Stimulated activated CD4-positive, alpha-beta T cell treated with anti-CD3 and anti-CD28 coated beads, Interleukin-1b, Interleukin-23, amount 100 ng/mL, for 48 hours (primary cell): ENCODE results near the gene HNRNPCL1.
"Not testable (repeated sequence)": the region's sequence is repeated elsewhere in the genome, so short reads cannot be mapped to it uniquely, and the experiment has no call there.

Experiments
- DNase-seq: peaks from one replicate; pipeline ENCODE4 v3.0.0-alpha.2; 2020

The HNRNPCL1 gene

DNA sequence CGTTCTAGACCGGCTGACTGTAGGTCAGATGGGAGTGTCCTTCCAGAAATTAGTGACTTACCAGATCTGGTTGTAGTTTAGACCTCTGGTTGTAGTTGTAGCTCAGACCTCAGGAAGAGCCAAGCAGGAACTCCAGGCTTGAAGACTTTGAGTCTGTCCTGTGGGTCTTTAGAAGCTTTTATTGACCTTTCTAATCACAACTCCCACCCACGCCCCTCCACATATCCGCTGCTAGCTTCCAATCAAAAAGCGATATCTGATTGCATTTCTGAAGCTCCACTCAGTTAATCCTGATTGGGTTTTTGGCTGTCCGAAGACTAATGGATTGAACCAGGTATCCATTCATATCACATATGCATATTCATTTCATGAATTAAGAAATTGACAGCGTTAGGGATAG lies at the start of gene HNRNPCL1:
HNRNPCL1 (minus strand) TSS at position 101 of the 400 bp plus-strand sequence. CDS start 431 bp downstream, outside the sequence.
- not testable (repeated sequence) for DNase-seq

DNA sequence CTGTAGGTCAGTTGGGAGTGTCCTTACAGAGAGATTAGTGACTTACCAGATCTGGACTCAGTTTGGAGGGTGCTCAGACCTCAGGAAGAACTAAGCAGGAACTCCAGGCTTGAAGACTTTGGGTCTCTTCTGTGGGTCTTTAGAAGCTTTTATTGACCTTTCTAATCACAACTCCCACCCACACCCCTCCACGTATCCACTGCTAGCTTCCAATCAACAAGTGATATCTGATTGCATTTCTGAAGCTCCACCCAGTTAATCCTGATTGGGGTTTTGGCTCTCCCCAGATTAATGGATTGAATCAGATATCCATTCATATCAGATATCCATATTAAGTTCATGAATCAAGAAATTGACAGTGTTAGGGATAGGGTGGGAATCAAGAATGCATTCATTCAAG lies 49.6 kb upstream of the HNRNPCL1 start, which contains the start of gene PRAMEF10:
PRAMEF10 (minus strand) TSS at position 101 of the 400 bp plus-strand sequence. CDS start 2,423 bp downstream, outside the sequence.
- DNase-seq: not testable (repeated sequence)

DNA sequence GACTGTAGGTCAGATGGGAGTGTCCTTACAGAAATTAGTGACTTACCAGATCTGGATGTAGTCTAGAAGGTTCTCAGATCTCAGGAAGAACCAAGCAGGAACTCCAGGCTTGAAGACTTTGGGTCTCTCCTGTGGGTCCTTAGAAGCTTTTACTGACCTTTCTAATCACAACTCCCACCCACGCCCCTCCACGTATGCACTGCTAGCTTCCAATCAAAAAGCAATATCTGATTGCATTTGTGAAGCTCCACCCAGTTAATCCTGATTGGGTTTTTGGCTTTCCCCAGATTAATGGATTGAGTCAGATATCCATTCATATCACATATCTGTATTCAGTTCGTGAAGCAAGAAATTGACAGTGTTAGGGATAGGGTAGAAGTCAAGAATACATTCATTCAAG lies 37.6 kb upstream of the HNRNPCL1 start, which contains the start of gene PRAMEF4:
PRAMEF4 (minus strand) TSS at position 101 of the 400 bp plus-strand sequence. CDS start 2,807 bp downstream, outside the sequence.
- not testable (repeated sequence) for DNase-seq

DNA sequence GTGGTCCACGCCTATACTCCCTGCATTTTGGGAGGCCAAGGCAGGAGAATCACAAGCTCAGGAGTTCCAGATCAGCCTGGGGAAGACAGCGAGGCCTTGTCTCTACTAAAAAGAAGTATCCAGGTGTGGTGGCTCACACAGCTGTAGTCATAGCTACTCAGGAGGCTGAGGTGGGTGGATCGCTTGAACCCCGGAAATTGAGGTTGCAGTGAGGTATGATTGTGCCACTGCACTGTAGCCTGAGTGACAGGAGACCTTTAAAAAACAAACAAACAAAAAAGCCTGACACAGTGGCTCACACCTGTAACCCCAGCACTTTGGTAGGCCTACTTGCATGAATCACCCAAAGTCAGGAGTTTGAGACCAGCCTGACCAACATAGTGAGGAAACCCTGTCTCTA lies 29.9 kb upstream of the HNRNPCL1 start:
- not testable (repeated sequence) for DNase-seq

DNA sequence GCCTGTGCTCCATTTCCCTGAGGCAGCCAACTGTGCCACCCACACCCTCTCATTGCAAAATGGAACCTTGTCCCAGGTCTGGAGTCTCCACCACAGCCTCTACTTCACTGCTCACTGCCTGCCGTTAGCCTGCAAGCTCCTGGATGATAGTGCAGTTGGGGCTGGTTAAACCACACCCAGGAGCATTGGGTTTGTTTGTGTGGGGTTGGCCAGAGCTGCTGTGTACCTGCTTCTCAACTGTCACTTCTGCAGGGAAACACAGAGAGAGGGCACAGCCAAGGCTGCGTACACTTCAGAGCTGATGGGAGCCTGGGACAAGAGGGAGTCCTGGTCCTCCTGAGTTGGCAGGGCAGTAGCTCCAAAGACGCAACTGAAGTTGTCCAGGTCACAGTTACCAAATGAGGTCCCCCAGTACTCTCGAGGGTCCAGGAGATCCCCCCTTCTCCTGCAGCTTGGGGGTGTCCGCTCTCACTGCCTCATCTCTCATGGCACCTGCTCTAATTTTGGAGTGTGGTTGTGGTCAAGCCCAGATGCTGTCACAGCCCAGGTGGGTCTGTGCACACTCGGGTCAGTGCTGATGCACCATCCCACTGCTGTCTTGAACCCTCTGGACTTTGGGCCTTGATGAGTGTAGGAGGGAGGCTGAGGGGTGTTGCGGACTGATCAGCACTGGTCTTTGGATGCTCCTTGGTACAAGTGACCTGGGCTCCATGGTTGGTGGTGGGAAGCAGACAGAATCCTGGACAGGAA lies 14.8 kb upstream of the HNRNPCL1 start:
- DNase-seq: not testable (repeated sequence)

DNA sequence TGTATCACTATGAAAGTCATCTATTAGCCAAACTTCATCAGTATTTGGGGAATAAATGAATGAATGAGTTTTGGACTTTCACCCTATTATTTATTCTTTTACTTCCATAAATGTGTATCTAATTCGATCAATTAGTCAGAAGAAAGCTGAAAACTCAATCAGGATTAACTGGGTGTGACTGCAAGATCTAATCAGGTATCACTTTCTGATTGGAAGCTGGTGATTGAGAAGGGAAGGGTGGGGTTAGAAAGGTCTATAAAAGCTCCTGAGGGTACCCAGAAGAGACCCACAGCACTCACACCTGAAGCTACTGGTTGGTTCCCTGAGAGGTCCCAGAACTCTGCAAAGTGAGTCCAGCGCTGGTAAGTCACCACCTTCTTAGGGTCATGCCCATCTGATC lies 8.3 kb upstream of the HNRNPCL1 start, which contains the start of gene PRAMEF2:
PRAMEF2 (plus strand) TSS at position 301 of the 400 bp plus-strand sequence. CDS start 1,924 bp downstream, outside the sequence.
- not testable (repeated sequence) for DNase-seq

DNA sequence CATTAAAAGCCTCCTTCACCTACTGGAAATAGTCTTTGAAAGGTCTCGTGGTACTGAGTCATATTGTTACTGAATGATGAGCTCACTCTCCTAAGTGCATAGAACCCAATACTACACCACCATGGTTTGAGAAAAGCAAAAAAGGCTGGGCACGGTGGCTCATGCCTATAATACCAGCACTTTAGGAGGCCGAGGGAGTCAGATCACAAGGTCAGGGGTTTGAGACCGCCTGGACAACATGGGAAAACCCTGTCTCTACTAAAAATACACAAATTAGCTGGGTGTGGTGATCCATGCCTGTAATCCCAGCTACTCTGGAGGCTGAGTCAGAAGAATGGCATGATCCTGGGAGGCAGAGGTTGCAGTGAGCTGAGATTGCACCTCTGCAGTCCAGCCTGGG lies 3.3 kb upstream of the HNRNPCL1 start:
- no peak for DNase-seq

DNA sequence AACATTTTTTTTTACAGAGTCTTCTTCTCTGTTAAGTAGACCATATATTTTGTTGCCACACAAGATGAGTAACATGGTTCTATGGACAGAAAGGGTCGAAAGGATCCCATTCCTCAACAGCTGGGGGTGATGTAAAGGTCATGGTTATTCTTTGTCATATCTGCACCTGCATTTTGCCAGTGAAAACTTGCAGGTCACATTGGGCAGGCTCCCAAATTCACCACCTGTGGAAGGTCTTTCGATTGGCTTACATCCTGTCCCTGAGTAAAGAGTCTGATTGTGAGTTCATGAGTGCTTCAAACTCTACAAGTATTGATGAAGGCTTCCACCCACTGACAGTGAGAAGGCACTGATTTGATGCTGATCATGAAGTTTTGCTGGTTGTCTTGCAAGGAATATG lies 15.3 kb downstream of the HNRNPCL1 start:
- DNase-seq: not testable (repeated sequence)

DNA sequence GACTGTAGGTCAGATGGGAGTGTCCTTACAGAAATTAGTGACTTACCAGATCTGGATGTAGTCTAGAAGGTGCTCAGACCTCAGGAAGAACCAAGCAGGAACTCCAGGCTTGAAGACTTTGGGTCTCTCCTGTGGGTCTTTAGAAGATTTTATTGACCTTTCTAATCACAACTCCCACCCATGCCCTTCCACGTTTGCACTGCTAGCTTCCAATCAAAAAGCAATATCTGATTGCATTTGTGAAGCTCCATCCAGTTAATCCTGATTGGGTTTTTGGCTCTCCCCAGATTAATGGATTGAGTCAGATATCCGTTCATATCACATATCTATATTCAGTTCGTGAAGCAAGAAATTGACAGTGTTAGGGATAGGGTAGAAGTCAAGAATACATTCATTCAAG lies 17.2 kb downstream of the HNRNPCL1 start, which contains the start of gene PRAMEF11:
PRAMEF11 (minus strand) TSS at position 101 of the 400 bp plus-strand sequence. CDS start 2,621 bp downstream, outside the sequence.
- DNase-seq: not testable (repeated sequence)

DNA sequence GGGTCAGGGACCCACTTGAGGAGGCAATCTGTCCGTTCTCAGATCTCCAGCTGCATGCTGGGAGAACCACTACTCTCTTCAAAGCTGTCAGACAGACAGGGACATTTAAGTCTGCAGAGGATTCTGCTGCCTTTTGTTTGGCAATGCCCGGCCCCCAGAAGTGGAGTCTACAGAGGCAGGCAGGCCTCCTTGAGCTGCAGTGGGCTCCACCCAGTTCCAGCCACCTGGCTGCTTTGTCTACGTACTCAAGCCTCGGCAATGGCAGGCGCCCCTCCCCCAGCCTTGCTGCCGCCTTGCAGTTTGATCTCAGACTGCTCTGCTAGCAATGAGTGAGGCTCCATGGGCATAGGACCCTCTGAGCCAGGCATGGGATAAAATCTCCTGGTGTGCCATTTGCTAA lies 29.5 kb downstream of the HNRNPCL1 start:
- not testable (repeated sequence) for DNase-seq

DNA sequence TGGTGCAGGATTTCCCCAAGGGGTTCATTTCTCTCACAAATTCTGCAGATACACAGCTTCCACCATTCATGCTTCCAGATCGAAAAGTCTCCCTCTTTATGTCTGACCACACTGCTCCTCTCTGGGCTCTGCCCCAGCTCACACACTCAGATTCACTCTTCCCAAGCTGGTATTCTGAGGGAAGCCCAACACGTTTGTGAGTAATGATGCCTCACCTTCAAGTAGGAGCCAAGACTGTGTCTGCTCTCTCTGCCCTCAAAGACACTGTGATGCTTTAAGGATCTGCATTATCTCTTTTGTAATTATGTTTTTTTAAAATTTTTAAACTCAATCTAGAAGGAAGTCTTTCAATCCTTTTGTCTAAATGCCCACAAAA lies 37.1 kb downstream of the HNRNPCL1 start:
- no peak for DNase-seq

DNA sequence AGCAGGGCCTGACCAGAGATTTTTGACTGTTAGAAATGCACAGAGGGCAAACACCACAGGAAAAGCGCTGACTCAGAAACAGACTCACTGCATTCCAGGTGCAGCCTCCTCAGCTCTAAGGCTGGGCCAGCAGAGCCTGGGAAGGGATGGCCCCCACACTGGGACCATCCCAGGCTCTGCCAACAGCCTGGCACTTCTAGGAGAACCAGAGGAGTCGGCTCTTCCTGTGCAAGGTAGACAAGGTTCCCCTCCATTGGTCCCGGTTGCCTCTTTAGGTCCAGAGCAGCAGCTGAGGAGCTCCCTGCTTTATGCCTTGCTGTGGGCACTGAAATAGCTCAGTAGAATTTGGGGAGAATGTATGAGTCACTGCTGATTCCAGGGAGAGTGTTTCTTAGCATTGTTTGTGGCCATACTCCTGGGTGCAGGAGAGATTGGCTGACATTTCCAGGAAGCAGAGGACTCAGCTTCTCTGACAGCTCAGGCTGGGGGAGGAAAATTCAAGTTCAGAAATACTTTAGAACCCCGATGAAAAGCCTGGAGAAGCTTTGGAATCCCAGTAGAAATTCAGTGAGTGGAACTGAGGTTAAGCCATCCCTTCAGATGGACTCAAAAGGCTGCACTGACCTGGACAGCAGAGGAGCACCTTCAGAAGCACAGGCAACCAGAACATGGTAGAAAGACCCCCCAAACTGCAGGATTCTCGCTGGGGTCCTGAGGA lies 37.7 kb downstream of the HNRNPCL1 start:
- DNase-seq: no peak

DNA sequence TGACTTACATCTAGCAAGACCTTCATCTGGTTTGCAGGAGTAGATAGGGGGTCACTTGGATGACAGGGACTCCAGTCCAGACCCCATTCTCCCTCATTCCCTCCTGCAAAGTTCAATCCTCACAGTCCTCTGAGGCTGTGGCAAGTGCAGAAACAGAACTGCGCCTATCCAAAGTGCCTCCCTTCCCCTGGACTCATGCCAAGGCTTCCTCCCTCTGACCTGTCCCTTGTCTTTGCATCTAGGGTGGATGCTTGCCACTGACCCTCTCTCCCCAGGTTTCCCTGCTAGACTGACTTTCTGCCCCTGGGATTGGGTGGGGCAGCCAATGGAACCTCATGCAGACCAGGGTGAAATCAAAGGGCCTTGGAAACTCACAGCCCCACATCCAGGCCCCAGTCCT lies 38.6 kb downstream of the HNRNPCL1 start:
- DNase-seq: no peak

DNA sequence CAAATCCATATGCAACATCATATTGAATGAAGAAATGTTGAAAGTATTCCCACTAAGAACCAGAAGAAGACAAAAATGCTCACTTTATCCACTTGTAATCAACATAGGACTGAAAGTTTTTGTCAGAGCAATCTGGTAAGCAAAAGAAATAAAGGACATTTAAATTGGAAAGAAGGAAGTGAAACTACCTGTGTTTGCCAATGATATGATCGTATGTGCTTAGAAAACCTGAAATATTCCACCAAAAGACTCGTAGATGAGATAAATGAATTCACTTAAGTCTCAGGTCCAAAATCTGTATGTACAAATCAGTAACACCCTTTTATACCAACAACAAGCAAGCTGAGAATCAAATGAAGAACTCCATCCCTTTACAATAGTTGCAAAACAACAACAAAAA lies 48.8 kb downstream of the HNRNPCL1 start:
- no peak for DNase-seq

DNA sequence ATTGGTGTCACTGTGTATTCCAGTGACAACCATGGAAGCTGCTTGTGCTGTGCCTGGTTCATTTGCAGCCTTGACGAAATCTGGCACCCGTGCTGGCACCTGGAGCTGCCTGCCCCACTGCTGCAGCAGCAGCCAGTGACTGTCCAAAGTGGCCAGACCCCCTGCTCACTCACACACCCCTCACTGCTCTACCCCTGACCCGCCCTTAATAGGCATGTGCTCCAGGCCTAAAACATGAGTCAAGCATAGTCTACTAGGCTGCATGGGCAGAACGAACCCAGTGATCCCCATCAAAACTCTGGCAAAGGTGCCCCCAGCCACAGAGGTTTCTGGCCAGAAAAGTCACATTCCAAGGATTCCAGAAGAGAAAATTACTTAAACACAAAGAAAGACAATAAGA lies 49.6 kb downstream of the HNRNPCL1 start:
- no peak for DNase-seq
